NCI-H69 (cell line): ENCODE measurements around the gene RUNX1.
"Not testable (repeated sequence)": the region's sequence is repeated elsewhere in the genome, so short reads cannot be mapped to it uniquely, and the experiment has no call there.

Experiments used
- DNase-seq: peaks from one replicate; lab custom pipeline; 2025; lab: John Stamatoyannopoulos, UW

RUNX1 gene

GRCh38 chr21:35016517-35017188 lies 32.4 kb downstream of the RUNX1 start:
- no peak for DNase-seq

DNA sequence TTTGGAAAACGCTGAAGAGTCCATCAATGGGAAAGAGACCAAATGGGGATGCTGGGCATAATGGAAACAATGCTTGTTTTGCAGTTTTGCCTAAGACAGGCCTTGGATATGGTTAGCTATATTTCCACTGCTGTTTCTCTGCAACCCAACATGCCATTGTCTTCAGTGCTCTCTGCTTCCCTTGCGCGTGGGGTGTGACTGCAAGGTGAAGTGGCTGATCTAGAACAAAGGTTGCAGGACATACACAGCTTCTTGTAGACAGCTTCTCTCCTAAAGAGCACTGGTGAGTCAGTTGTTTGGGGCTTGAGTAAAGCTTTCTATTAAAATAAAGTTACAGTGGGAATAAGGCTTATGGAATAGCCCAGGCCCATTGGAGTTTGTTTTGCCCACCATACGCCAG lies 33.0 kb downstream of the RUNX1 start:
- DNase-seq = no peak

DNA sequence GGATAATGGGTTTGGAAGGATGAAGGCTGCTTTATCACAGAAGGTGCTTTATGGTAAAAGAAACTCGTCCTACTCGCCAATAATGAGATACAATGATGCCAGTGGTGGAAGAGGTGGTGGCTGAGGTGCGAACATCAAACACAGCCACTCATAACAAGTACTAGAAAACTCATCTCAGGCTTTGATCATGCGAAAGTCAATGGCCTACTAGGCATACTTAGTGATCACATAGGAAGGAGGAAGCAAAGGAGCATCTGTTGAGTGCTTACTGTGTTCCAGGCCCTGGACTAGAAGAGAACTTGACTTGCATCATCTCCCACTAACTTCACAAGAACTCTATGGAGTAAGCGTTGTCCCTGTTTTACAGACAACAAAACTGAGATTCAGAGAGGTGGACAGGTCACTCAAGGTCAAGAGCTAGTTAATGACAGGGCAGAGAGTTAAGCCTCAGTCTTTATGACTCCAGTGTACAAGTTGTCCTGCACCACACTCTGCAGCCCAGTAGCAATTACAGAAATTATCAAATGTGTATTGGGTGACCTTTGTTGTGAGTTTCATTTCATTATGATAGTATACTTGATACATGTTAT lies 33.6 kb downstream of the RUNX1 start:
- no peak for DNase-seq

DNA sequence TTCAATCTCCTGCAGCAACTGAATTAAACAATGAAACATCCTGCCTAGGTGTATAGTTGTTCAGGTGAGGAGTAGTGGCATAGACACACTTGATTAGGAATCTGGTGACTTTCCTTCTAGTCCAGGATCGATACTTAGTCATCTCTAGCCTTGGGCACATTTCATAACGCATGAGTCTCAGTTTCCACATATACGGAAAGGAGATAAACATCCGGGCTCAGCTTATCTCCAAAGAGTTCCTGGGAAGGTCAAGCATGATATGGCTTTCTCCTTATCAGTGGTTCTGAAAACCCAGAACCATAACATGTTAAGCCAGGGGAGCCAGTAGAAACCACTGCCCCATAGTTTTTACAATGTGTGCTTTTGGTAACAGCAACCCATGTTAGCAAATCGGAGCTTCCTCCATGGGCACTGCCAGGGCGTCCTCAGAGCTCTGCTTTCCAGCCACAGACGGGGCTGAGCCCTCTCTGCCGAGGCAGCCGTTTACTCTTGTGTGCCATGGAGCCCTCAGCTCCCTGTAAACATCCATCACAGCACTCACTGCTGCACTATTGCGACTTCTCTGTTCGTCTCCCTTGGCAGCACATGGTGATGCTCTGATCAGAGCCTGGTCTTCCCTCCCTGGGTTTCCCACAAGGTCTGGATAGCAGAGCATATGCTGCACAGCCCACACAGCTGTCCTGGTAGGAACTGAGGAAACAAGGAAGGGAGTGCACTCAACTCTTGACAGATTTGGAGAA lies 34.6 kb downstream of the RUNX1 start:
- no peak for DNase-seq

- no peak for DNase-seq
Measured at GRCh38 chr21:35011681-35012080, 37.4 kb downstream of the RUNX1 start.

GRCh38 chr21:35010447-35010846 lies 38.7 kb downstream of the RUNX1 start:
- DNase-seq = no peak

GRCh38 chr21:35007348-35007747 lies 41.8 kb downstream of the RUNX1 start:
- no peak for DNase-seq

GRCh38 chr21:35006771-35007170 lies 42.3 kb downstream of the RUNX1 start:
- DNase-seq = no peak

- no peak for DNase-seq
Measured at GRCh38 chr21:35006248-35006647, 42.9 kb downstream of the RUNX1 start.

DNA sequence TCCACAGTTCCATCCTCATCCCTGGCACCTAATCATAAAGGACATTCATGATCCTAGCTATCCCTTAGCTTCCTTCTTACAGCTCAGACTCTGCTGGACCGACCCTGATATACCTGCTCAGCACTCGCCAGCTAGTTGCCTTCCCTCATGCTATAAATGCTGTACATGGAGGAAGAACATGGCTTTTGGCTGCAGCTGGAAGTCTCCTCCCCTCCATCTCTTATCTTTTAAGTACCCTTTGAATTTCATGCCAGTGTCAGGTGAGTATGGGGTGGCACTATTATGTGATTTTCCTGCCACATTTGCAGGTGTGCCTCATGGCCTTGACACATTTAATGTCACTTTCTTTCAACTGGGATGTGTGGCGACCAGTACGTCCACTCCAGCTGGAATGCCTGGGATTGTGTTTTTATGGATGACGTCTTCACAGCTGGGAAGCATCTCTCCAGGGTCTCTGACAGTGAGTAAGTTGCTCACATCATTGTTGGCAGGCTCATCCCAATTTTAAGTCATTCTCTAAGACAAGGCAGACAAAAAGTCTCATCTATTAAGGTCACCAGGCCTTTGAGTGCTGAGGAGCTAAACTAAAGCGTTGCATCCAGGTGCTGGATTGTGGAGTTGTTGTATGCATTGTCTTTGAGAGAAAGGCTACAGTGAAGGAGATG lies 43.4 kb downstream of the RUNX1 start:
- no peak for DNase-seq

DNA sequence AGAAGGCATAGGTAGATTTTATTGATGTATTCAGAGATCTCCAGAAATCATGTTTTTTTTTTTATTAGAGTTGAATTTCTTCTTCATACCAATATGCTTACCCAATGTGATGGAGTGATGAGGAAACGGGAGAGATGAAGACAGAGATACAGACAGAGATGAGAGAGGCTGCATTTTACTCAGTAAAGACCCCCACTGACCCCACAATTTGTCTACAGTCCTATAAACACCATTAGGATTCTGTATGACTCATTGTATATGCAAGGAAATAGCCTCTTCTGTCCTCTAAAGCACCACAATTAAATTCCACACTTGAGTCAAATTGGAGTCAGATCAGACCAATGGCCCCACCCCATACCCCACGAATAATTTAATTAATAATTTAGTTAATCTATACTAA lies 44.0 kb downstream of the RUNX1 start:
- DNase-seq = no peak

DNA sequence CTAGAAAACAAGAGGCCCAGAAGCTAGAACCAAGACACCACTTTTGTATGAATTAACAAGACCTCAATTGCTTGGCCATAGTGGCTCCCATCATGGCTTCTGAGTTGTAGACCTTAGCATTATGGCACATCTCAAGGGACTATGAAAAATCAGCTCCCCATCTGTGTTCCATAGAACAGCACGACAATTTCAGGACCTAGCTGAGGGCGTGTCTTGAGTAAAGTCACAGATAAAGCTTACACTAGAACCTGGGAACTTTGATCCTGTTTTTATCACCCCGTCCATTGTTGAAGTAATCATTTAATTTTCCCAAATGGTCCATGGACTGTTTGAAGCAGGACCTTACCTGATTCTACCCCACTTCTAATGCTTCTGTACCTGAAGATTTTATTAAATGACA lies 44.8 kb downstream of the RUNX1 start:
- no peak for DNase-seq

DNA sequence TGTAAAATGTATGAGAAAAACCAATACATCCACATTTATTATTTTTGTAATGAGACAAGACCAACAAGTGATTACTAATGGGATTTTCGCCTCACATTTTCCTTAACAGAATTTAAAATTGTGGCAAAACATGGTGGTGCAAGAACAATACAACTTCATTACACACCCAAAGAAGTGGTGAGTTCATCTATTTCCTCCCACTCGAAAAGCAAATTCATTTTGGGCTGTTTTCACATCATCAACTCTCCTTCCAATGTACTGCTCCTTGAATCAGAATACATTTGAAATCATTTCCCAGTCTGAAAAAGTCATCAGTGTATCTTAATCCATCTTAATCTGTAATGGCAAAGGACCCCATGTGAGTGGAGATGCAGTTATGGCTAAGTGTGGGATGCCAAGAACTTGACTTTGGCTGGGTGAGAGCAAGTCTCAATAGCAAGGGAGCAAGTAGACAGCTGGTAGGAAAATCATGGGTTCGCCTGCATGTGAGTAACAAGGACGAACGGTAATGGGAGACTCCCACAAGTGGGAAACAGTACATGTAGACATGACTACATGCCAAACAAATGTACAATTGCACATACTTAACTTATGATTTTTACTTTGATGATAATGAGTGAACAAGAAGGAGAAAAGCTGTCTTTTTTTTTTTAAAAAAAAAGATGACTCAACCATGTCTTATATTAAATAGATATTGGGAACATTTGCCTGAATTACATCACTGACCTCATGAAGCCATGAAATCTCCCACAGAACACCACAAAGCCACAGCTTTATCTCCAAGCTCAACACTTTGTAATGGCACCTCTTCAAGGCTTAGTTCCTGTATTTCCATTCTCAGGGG lies 46.0 kb downstream of the RUNX1 start:
- no peak for DNase-seq

- no peak for DNase-seq
Measured at GRCh38 chr21:34999397-34999941, 49.6 kb downstream of the RUNX1 start.

DNA sequence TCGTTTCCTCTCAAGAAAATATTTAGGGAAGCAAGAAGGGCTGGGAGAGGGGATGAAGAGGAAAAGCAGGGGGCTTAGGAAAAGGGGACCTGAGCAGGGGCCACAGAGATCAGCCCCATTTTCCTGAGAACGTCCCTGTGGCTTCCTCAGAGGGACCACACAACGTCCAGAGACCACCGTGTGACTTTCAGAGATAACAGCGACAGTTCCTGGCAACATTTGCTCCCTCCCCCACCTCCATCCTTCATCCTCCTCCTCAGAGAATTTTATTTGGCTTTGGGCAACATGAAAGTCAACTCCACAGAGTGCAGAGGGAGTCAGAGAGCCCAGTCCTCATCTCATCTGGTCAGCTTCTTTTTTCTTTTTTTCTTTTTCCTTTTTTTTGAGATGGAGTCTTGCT lies 50.9 kb downstream of the RUNX1 start:
- DNase-seq = no peak

DNA sequence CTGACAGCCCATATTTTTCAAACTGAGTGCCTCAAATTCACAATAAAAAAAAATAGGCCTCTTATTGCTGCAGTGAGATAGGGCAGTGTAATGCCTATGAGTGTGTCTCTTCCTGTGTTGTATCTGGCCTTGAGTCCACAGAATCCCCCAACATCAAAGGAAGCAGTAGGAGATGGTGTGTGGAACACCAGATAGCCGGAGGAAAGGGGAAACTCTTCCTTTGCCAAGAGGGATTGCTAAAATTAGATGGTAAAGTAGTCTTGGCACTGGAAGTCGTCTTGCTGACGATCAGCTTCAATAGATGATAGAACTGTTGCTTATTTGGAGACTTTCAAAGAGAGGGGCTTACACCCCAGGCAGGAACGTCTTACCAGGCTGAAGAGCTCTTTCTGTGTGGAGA lies 51.8 kb downstream of the RUNX1 start:
- no peak for DNase-seq

DNA sequence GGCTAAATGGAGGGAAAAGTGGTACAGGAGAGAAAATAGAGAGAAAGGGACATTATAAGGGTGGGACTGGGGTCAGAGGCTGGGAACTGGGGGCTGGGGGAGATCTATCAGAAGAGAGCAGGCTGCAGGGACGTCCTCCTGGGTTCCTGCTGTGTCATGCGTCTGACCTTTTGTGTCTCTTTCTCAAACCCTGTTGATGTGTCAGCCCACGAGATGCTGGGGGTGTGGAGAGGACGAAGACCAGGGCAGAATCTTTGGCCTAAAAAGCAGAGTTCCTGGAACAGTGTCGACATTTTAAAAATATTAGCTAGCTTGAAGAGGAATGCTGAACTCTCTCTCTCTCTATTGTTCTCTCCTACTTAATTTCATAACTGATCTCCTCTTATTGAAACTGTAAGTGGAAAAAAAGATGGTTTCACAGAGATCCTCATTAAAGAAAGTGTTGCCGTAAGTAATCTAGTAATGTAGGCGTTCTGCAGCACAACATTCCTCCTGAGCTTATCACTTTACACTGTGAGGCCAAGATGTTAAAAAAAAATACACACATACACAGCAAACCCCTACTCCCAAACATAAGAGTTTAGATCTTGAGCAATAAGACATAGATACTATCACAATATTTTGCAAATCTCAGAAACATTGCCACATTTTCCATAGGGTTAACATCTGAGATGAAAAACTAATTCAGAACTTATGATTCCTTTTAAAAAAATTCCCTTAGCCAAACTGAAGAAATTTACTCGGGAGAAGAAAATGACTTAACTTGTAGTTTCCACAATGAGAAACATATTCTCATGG lies 52.6 kb downstream of the RUNX1 start:
- DNase-seq = no peak

GRCh38 chr21:34995979-34996303 lies 53.2 kb downstream of the RUNX1 start:
- no peak for DNase-seq

DNA sequence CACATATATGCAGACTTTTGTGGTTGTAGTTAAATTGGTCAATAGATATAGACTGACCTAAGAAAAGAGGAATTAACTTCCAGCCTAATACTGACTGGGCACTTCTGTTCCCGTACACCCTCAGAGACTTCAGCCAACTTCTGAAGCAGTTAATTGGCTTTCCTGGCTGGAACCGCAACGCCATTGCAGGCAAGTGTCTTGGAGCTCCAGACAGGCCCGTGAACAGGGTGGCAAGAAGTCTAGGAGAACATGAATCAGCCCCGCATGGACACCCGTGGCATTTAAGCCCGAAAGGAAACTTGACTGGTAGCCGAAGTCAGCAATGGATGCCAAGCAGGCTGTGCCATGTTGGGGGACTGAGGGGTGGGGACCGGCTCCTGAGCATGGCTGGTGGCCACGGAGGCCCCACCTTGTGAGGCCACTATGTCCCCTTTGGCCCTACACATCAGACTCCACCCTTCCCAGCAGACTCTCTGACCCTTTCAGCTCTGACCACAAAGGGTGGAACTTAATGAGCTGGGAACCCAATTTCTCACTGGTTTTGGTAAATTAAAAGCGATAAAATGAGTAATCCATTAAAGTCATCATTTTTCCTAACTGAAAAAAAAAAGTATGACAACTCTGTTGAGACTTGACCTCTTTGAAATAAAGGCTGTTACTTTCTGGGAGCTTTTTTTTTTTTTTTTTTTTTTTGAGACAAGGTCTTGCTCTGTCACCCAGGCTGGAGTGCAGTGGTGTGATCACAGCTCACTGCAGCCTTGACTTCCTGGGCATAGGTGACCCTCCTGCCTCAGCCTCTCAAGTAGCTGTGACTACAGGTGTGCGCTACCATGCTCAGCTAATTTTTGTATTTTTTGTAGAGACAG lies 54.1 kb downstream of the RUNX1 start:
- no peak for DNase-seq

DNA sequence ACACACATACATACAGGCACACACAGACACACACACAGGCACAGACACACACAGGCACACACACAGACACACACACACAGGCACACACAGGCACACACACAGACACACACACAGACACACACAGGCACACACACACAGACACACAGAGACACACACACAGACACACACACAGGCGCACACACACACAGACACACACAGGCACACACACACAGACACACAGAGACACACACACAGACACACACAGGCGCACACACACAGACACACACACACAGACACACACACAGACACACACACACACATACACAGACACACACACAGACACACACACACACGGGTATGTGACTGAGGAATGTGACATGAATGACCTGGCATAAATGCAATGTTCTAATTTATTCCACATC lies 55.6 kb downstream of the RUNX1 start:
- not testable (repeated sequence) for DNase-seq
